ENCODE results near the gene SLC16A5. TPM values are rescaled to one million over a fixed set of nuclear protein-coding genes. Genes with fewer than 3 reads are reported as not detected.

Gene SLC16A5
- polyA plus RNA-seq, 1 donor from 2014 or later, result not detected

DNA sequence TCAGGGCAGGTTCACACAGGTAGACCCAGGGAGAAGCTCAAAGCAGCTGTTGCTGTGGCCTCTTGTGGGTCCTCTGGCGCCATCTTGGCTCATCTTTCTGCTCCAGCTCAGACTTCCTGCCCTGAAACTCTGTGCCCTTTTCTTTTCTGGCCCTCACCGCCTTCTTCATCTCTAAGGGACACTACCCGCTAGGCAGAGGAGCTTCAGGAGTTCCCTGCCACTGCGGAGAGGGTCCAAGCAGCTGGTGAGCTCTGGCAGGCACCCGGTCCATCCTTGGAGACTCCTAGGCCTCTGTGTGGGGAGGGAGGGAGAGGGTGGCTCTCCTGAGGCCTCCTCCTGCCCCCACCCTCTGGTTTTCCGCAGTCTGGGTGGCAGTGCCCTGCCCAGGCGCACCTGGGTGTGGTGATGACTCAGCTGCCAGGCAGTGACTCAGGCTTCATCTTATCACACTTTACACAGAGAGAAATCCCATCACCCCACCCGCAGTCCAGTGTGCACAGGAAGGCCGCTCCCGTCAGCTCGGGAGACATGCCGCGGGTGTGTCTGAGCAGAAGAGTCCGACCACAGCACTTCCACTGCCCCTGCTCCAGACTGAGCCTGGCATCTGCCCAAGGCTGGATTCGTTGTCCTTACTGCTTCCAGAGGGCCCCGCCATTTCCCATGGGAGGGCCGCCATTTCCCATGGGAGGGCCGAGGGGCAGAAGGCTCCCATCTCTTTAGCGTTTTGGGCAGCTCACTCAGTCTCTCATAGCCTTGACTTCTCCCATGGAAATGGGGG is 36.5 kb downstream of the SLC16A5 start:
- Histone ChIP-seq H3K79me2 (replicated peaks; ENCODE audit: insufficient read depth, low read length) (no peaks in the 10 kb centered on the region), H3K4me2 (ENCODE audit: low read length) (no peak overlapping the region), H2AFZ (ENCODE audit: low read depth, low read length) (no peak overlapping the region), H3K9ac (ENCODE audit: low read length) (no peak overlapping the region), H3K9me3 (ENCODE audit: low read length) (no peaks in the 10 kb centered on the region), H3K27ac (ENCODE audit: low read length) (no peak overlapping the region), H3F3A (ENCODE audit: insufficient read depth, low read length, poor library complexity, severe bottlenecking) (no peaks in the 10 kb centered on the region), H3K27me3 (ENCODE audit: insufficient read depth, low read depth, low read length) (no peaks in the 10 kb centered on the region), H4K20me1 (ENCODE audit: insufficient read depth) (no peaks in the 10 kb centered on the region), H3K9me2 (ENCODE audit: insufficient read depth, low read length) (no peaks in the 10 kb centered on the region), H3K36me3 (ENCODE audit: insufficient read depth, low read length) (no peaks in the 10 kb centered on the region), H3K4me3 (ENCODE audit: low read length) (no peak overlapping the region)
- TF ChIP-seq TAF1 (IDR thresholded peaks at IDR 0.05; ENCODE audit: low read depth) (no peak), RAD21 (conservative IDR thresholded peaks at IDR 0.05) (no peak), EZH2 (IDR thresholded peaks at IDR 0.05; ENCODE audit: borderline replicate concordance, insufficient read depth, low read length, poor library complexity, severe bottlenecking) (no peak)
- TF ChIP-seq, protein P1, sequence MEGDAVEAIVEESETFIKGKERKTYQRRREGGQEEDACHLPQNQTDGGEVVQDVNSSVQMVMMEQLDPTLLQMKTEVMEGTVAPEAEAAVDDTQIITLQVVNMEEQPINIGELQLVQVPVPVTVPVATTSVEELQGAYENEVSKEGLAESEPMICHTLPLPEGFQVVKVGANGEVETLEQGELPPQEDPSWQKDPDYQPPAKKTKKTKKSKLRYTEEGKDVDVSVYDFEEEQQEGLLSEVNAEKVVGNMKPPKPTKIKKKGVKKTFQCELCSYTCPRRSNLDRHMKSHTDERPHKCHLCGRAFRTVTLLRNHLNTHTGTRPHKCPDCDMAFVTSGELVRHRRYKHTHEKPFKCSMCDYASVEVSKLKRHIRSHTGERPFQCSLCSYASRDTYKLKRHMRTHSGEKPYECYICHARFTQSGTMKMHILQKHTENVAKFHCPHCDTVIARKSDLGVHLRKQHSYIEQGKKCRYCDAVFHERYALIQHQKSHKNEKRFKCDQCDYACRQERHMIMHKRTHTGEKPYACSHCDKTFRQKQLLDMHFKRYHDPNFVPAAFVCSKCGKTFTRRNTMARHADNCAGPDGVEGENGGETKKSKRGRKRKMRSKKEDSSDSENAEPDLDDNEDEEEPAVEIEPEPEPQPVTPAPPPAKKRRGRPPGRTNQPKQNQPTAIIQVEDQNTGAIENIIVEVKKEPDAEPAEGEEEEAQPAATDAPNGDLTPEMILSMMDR (IDR thresholded peaks at IDR 0.05; ENCODE audit: poor library complexity, severe bottlenecking), result no peak

DNA sequence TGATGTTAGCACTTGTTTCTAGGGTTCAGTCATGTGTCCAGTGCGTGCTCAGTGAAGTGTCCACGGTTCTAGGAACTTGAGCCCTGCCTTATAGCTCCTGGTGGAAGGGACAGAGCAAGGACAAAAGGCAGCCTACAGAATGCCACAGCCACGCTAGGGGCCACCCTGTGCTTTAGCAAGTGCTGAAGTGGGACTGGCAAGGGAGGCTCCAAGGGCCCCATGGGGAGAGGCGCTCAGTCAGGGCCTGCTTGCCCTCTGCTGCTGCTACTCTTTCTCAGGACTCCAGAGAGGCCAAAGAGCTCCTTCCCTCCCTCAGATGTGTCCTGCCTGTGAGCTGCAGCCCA is 37.0 kb downstream of the SLC16A5 start:
- Histone ChIP-seq H3K79me2 (replicated peaks; ENCODE audit: insufficient read depth, low read length) (no peaks in the 10 kb centered on the region), H3K36me3 (ENCODE audit: insufficient read depth, low read length) (no peaks in the 10 kb centered on the region), H2AFZ (ENCODE audit: low read depth, low read length) (no peak overlapping the region), H3K27me3 (ENCODE audit: insufficient read depth, low read depth, low read length) (no peaks in the 10 kb centered on the region), H3K9me2 (ENCODE audit: insufficient read depth, low read length) (no peaks in the 10 kb centered on the region), H3K9ac (ENCODE audit: low read length) (no peak overlapping the region), H3F3A (ENCODE audit: insufficient read depth, low read length, poor library complexity, severe bottlenecking) (no peaks in the 10 kb centered on the region), H3K4me2 (ENCODE audit: low read length) (no peak overlapping the region), H4K20me1 (ENCODE audit: insufficient read depth) (no peaks in the 10 kb centered on the region), H3K27ac (ENCODE audit: low read length) (no peak overlapping the region), H3K4me3 (ENCODE audit: low read length) (no peak overlapping the region), H3K9me3 (ENCODE audit: low read length) (no peaks in the 10 kb centered on the region)
- TF ChIP-seq EZH2 (IDR thresholded peaks at IDR 0.05; ENCODE audit: borderline replicate concordance, insufficient read depth, low read length, poor library complexity, severe bottlenecking) (no peak), EP300 (conservative IDR thresholded peaks at IDR 0.05; ENCODE audit: poor library complexity, severe bottlenecking) (no peak), POLR2AphosphoS5 (IDR thresholded peaks at IDR 0.05) (no peak)
- TF ChIP-seq, protein P2, sequence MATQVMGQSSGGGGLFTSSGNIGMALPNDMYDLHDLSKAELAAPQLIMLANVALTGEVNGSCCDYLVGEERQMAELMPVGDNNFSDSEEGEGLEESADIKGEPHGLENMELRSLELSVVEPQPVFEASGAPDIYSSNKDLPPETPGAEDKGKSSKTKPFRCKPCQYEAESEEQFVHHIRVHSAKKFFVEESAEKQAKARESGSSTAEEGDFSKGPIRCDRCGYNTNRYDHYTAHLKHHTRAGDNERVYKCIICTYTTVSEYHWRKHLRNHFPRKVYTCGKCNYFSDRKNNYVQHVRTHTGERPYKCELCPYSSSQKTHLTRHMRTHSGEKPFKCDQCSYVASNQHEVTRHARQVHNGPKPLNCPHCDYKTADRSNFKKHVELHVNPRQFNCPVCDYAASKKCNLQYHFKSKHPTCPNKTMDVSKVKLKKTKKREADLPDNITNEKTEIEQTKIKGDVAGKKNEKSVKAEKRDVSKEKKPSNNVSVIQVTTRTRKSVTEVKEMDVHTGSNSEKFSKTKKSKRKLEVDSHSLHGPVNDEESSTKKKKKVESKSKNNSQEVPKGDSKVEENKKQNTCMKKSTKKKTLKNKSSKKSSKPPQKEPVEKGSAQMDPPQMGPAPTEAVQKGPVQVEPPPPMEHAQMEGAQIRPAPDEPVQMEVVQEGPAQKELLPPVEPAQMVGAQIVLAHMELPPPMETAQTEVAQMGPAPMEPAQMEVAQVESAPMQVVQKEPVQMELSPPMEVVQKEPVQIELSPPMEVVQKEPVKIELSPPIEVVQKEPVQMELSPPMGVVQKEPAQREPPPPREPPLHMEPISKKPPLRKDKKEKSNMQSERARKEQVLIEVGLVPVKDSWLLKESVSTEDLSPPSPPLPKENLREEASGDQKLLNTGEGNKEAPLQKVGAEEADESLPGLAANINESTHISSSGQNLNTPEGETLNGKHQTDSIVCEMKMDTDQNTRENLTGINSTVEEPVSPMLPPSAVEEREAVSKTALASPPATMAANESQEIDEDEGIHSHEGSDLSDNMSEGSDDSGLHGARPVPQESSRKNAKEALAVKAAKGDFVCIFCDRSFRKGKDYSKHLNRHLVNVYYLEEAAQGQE (IDR thresholded peaks at IDR 0.05; ENCODE audit: borderline replicate concordance), result no peak

DNA sequence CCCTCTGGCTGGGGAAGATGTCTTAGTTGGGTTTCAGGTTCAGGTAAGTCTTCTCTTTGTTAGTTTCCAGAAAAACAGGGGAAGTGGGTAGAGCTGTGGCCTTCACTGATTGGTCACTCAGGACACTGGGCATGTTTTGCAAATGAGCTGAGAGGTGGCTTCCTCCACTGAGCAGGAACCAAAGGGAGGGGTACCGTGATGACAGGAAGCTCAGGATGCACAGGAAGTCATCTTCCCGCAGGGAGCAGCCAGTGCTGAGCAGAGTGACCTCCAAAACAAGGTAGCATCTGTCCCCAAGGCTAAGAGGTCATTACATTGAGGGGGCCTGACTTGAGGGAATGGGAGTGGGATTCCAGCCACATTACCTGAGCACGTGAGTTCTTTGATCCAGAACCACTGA is 38.2 kb downstream of the SLC16A5 start:
- Histone ChIP-seq H3K9ac (ENCODE audit: low read length) (no peak overlapping the region), H3K27me3 (ENCODE audit: insufficient read depth, low read depth, low read length) (no peaks in the 10 kb centered on the region), H3K79me2 (replicated peaks; ENCODE audit: insufficient read depth, low read length) (no peaks in the 10 kb centered on the region), H3K4me2 (ENCODE audit: low read length) (no peak overlapping the region), H3K9me2 (ENCODE audit: insufficient read depth, low read length) (no peaks in the 10 kb centered on the region), H3K36me3 (ENCODE audit: insufficient read depth, low read length) (no peaks in the 10 kb centered on the region), H4K20me1 (ENCODE audit: insufficient read depth) (no peaks in the 10 kb centered on the region), H3K9me3 (ENCODE audit: low read length) (no peaks in the 10 kb centered on the region), H3K4me3 (ENCODE audit: low read length) (no peak overlapping the region), H2AFZ (ENCODE audit: low read depth, low read length) (no peak overlapping the region), H3F3A (ENCODE audit: insufficient read depth, low read length, poor library complexity, severe bottlenecking) (no peaks in the 10 kb centered on the region), H3K27ac (ENCODE audit: low read length) (no peak overlapping the region)
- no peak for TF ChIP-seq TAF1 (IDR thresholded peaks at IDR 0.05; ENCODE audit: low read depth)
- TF ChIP-seq RAD21 (conservative IDR thresholded peaks at IDR 0.05), result no peak
- TF ChIP-seq MXI1 (conservative IDR thresholded peaks at IDR 0.05; ENCODE audit: poor library complexity, severe bottlenecking), result no peak
- TF ChIP-seq POLR2AphosphoS5 (IDR thresholded peaks at IDR 0.05), result no peak
- no peak for TF ChIP-seq EZH2 (IDR thresholded peaks at IDR 0.05; ENCODE audit: borderline replicate concordance, insufficient read depth, low read length, poor library complexity, severe bottlenecking)
- no peak for TF ChIP-seq SMC3 (conservative IDR thresholded peaks at IDR 0.05; ENCODE audit: poor library complexity)
- TF ChIP-seq, protein P1 (IDR thresholded peaks at IDR 0.05; ENCODE audit: poor library complexity, severe bottlenecking), result no peak
- TF ChIP-seq, protein P2 (IDR thresholded peaks at IDR 0.05; ENCODE audit: borderline replicate concordance), result no peak
- TF ChIP-seq EP300 (conservative IDR thresholded peaks at IDR 0.05; ENCODE audit: poor library complexity, severe bottlenecking), result no peak
